ENCODE data around the gene ALG5.

ALG5 gene

DNA sequence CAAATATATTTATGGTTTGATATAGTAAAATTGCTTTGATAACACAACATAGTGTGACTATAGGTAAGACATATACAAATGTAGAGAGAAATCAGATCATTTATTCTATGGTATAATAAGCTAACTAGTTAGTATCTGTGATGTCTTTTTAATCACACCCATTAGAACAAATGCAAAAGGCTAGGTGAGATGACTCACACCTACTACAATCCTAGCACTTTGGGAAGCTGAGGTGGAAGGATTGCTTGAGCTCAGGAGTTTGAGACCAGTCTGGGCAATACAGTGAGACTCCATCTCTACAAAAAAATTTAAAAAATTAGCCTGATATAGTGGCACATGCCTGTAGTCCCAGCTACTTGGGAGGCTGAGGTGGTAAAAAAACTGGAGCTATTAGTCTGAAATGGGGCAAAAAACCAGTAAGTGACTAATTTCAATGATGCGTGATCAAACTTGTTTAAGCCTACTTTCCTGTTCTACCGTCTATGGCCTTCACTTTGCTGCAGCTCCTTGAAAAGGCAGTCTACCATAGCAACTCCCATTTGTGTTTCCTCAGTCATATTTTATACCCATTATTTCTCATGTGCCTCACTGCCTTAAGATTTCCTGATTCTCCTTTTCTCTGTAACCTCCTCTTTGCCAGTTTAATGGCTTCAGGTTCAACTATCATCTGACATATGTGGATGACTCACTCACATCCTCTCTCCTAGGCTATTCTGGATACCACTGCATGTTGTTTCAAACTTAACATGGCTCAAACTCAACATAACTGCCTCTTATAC is 12.5 kb downstream of the ALG5 start:
- no peaks in the 10 kb centered on the region for H3K9me3 ChIP-seq (ENCODE audit: control insufficient read depth in 1 of 2, low read length in 2 of 2)
- H3K27ac ChIP-seq (ENCODE audit: low read depth, low read length): no peak overlapping the region
- H3K36me3 ChIP-seq (ENCODE audit: control insufficient read depth in 1 of 2, insufficient read depth in 2 of 2, low read length in 2 of 2): peaks cover 52 to 84% of the 10 kb centered on the region in 2 donors
- H3K9ac ChIP-seq (ENCODE audit: low read depth in 1 of 2, low read length in 2 of 2): no peak overlapping the region
- no peak overlapping the region for H3K4me3 ChIP-seq (ENCODE audit: low read depth in 1 of 2, low read length in 2 of 2)
- no peaks in the 10 kb centered on the region for H3K27me3 ChIP-seq (ENCODE audit: control insufficient read depth in 1 of 2, insufficient read depth in 2 of 2, low read length in 2 of 2)
- no peaks in the 10 kb centered on the region for H3K4me1 ChIP-seq (ENCODE audit: control insufficient read depth in 1 of 2, insufficient read depth in 2 of 2, low read length in 2 of 2)

DNA sequence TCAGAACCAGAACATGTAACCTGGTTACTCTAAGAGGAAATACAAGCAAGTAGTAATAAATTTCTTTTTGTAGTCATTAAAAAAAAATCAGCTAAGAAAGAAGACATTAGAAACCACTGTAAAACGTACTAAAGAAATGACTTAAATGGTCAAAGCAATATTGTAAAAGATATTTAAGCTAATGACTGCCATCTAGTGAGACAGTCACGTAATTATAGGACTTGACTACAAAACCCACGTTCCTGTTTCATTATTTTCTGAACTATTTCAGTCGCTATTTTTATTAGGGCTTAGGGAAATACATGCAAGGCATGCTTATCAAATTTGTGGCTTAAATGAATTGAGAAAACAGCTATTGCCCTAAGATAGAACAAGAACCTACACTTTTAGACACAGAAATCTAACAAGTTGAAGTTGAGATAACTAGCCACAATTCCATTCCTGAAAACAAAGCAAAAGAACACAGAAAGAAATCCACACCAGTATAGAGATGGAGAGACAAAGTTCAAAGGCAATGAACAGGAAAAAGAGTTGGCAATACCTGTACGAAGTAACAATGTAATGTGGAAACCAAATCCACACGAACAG is 17.9 kb downstream of the ALG5 start:
- Histone ChIP-seq H3K9ac (ENCODE audit: low read depth in 1 of 2, low read length in 2 of 2) (no peak overlapping the region), H3K36me3 (ENCODE audit: control insufficient read depth in 1 of 2, insufficient read depth in 2 of 2, low read length in 2 of 2) (peaks cover 23 to 44% of the 10 kb centered on the region in 2 donors), H3K9me3 (ENCODE audit: control insufficient read depth in 1 of 2, low read length in 2 of 2) (no peaks in the 10 kb centered on the region), H3K27ac (ENCODE audit: low read depth, low read length) (no peak overlapping the region), H3K4me3 (ENCODE audit: low read depth in 1 of 2, low read length in 2 of 2) (no peak overlapping the region), H3K4me1 (ENCODE audit: control insufficient read depth in 1 of 2, insufficient read depth in 2 of 2, low read length in 2 of 2) (no peaks in the 10 kb centered on the region), H3K27me3 (ENCODE audit: control insufficient read depth in 1 of 2, insufficient read depth in 2 of 2, low read length in 2 of 2) (no peaks in the 10 kb centered on the region)

DNA sequence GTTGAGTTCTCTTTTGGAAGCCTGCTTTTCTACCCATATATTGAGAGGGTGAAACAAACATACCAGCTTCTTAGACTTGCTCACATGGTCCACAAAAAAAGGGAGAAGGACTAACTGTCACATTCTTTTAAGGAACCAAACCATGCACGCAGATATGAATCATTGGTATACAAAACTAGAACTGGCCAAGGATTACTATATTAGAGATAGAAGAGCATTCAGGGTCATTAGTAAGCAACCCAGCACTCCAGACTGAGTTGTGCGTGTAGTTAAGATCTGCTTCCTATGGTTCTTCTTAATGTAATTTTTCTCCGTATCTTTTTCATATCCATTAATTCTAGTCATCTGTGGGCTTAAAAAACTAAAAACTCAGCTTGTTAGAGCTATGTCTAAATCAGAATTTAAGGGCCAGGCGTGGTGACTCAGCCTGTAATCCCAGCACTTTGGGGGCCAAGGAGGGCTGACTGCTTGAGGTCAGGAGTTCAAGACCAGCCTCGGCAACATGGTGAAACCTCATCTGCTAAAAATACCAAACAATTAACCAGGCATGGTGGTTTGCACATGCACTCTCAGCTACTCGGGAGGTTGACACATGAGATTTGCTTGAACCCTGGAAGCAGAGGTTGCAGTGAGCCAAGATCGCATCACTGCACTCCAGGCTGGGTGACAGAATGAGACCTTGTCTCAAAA is 19.6 kb downstream of the ALG5 start:
- Histone ChIP-seq H3K9ac (ENCODE audit: low read depth in 1 of 2, low read length in 2 of 2) (no peak overlapping the region), H3K27me3 (ENCODE audit: control insufficient read depth in 1 of 2, insufficient read depth in 2 of 2, low read length in 2 of 2) (no peaks in the 10 kb centered on the region), H3K36me3 (ENCODE audit: control insufficient read depth in 1 of 2, insufficient read depth in 2 of 2, low read length in 2 of 2) (peaks cover 12 to 38% of the 10 kb centered on the region in 2 donors), H3K4me3 (ENCODE audit: low read depth in 1 of 2, low read length in 2 of 2) (no peak overlapping the region), H3K4me1 (ENCODE audit: control insufficient read depth in 1 of 2, insufficient read depth in 2 of 2, low read length in 2 of 2) (no peaks in the 10 kb centered on the region), H3K9me3 (ENCODE audit: control insufficient read depth in 1 of 2, low read length in 2 of 2) (no peaks in the 10 kb centered on the region), H3K27ac (ENCODE audit: low read depth, low read length) (no peak overlapping the region)

DNA sequence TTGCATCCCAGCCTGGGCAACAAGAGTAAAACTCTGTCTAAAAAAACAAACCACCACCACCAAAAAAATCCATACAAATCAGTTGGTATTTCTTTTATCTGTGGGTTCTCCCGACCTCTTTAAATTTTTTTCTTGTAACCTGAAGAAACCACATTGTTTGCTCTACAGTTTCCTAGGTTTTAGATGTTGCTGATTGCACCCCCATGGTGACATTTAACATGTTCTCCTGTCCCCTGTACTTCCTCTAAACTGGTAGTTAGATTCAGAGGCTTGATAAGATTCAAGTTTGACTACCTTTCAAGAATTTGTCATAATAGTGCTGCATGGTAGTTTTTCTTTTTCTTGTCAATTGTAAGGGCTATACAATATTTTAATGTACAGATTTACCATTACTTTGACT is 24.0 kb downstream of the ALG5 start:
- H3K27me3 ChIP-seq (ENCODE audit: control insufficient read depth in 1 of 2, insufficient read depth in 2 of 2, low read length in 2 of 2): no peaks in the 10 kb centered on the region
- no peak overlapping the region for H3K9ac ChIP-seq (ENCODE audit: low read depth in 1 of 2, low read length in 2 of 2)
- no peak overlapping the region for H3K4me3 ChIP-seq (ENCODE audit: low read depth in 1 of 2, low read length in 2 of 2)
- no peak overlapping the region for H3K27ac ChIP-seq (ENCODE audit: low read depth, low read length)
- H3K9me3 ChIP-seq (ENCODE audit: control insufficient read depth in 1 of 2, low read length in 2 of 2): no peaks in the 10 kb centered on the region
- peaks cover 6 to 35% of the 10 kb centered on the region in 2 donors for H3K36me3 ChIP-seq (ENCODE audit: control insufficient read depth in 1 of 2, insufficient read depth in 2 of 2, low read length in 2 of 2)
- no peaks in the 10 kb centered on the region for H3K4me1 ChIP-seq (ENCODE audit: control insufficient read depth in 1 of 2, insufficient read depth in 2 of 2, low read length in 2 of 2)

DNA sequence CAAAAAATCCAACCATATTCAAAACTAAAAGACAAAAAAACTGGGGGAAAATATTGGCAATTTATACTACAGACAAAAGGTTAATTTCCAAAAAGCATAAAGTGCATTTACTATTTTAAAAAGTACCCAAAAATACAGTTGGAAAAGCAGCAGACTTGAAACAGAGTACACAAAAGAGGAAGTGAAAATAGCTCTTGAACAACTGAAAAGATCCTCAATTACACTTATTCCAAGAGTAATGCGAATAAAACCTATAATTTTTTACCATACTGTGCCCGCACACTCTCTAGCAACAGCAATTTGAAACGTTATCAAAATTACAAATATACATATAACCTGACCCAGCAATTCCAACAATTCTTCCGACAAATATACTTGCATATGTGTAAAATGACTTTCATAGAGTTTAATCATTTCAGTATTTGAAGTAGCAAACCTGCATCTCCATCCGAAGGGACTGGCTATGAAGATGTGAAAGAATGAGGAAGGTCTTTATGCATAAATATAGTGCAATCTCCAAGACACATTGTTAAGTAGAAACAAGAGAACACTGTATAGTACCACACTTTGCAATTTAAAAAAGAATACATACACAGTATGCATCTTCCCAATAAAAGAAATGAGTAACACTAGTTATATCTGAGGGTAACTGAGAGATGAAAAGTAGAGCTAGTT is 25.4 kb downstream of the ALG5 start:
- Histone ChIP-seq H3K36me3 (ENCODE audit: control insufficient read depth in 1 of 2, insufficient read depth in 2 of 2, low read length in 2 of 2) (peaks cover 8 to 32% of the 10 kb centered on the region in 2 donors), H3K9me3 (ENCODE audit: control insufficient read depth in 1 of 2, low read length in 2 of 2) (no peaks in the 10 kb centered on the region), H3K4me3 (ENCODE audit: low read depth in 1 of 2, low read length in 2 of 2) (no peak overlapping the region), H3K4me1 (ENCODE audit: control insufficient read depth in 1 of 2, insufficient read depth in 2 of 2, low read length in 2 of 2) (no peaks in the 10 kb centered on the region), H3K27ac (ENCODE audit: low read depth, low read length) (no peak overlapping the region), H3K27me3 (ENCODE audit: control insufficient read depth in 1 of 2, insufficient read depth in 2 of 2, low read length in 2 of 2) (no peaks in the 10 kb centered on the region), H3K9ac (ENCODE audit: low read depth in 1 of 2, low read length in 2 of 2) (no peak overlapping the region)

DNA sequence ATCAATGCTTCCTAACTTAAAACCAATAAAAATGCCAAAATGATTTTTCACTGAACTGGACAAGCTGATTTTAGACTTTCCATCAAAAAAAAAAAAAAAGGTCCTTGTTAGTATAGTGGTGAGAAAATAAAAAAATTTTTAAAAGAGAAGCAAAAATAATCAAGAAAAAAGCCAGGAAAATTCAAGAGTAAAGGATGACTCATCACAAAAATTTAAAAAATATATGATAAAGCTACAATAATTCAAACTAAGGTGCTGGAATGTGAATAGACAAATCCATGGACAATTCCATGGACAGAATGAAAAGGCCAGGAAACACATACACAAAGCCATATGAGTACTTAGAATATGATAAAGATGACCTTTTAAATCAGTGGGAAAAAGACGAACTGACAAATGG is 26.1 kb downstream of the ALG5 start:
- H3K9ac ChIP-seq (ENCODE audit: low read depth in 1 of 2, low read length in 2 of 2): no peak overlapping the region
- no peak overlapping the region for H3K4me3 ChIP-seq (ENCODE audit: low read depth in 1 of 2, low read length in 2 of 2)
- H3K4me1 ChIP-seq (ENCODE audit: control insufficient read depth in 1 of 2, insufficient read depth in 2 of 2, low read length in 2 of 2): no peaks in the 10 kb centered on the region
- no peak overlapping the region for H3K27ac ChIP-seq (ENCODE audit: low read depth, low read length)
- no peaks in the 10 kb centered on the region for H3K9me3 ChIP-seq (ENCODE audit: control insufficient read depth in 1 of 2, low read length in 2 of 2)
- H3K36me3 ChIP-seq (ENCODE audit: control insufficient read depth in 1 of 2, insufficient read depth in 2 of 2, low read length in 2 of 2): peaks cover 13 to 34% of the 10 kb centered on the region in 2 donors
- no peaks in the 10 kb centered on the region for H3K27me3 ChIP-seq (ENCODE audit: control insufficient read depth in 1 of 2, insufficient read depth in 2 of 2, low read length in 2 of 2)

DNA sequence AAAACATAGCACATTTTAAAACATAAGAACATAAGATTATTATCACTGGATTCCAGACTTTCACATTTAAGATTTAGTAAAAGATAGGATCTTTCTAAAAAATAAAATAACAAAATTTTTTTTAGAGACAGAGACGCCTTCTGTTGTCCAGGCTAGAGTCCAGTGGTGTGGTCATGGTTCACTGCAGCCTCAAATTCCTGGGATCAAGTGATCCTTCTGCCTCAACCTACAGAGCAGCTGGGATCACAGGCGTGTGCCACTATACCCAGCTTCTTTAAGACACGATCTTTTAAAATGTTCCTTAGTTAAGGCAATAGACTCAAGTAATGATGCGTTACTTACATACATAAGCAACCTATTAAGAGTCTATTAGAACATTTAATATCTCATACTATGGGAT is 32.7 kb downstream of the ALG5 start:
- Histone ChIP-seq H3K36me3 (ENCODE audit: control insufficient read depth in 1 of 2, insufficient read depth in 2 of 2, low read length in 2 of 2) (peaks cover 21 to 53% of the 10 kb centered on the region in 2 donors), H3K9me3 (ENCODE audit: control insufficient read depth in 1 of 2, low read length in 2 of 2) (no peaks in the 10 kb centered on the region), H3K4me1 (ENCODE audit: control insufficient read depth in 1 of 2, insufficient read depth in 2 of 2, low read length in 2 of 2) (no peaks in the 10 kb centered on the region), H3K27me3 (ENCODE audit: control insufficient read depth in 1 of 2, insufficient read depth in 2 of 2, low read length in 2 of 2) (no peaks in the 10 kb centered on the region), H3K9ac (ENCODE audit: low read depth in 1 of 2, low read length in 2 of 2) (no peak overlapping the region), H3K27ac (ENCODE audit: low read depth, low read length) (no peak overlapping the region), H3K4me3 (ENCODE audit: low read depth in 1 of 2, low read length in 2 of 2) (no peak overlapping the region)

DNA sequence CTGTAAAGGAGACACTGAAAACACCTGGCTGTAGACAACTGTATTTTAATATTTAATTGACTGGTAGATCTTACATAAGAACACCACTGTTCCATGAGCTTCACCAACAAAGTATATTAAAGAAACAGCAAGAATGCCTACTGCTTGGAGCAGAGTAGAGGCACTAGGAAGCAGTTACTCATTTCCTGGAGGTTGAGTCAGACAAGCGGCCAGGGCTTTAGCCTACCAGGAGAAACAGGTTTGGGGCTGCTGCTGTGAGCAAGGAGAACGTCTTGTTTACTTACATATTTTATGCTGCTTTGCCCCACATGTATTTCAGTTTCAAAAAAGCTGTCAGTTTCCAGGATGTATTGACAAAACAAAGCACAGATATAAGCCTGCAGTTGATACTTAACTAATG is 33.4 kb downstream of the ALG5 start:
- H3K9ac ChIP-seq (ENCODE audit: low read depth in 1 of 2, low read length in 2 of 2): no peak overlapping the region
- no peaks in the 10 kb centered on the region for H3K9me3 ChIP-seq (ENCODE audit: control insufficient read depth in 1 of 2, low read length in 2 of 2)
- peaks cover 21 to 53% of the 10 kb centered on the region in 2 donors for H3K36me3 ChIP-seq (ENCODE audit: control insufficient read depth in 1 of 2, insufficient read depth in 2 of 2, low read length in 2 of 2)

DNA sequence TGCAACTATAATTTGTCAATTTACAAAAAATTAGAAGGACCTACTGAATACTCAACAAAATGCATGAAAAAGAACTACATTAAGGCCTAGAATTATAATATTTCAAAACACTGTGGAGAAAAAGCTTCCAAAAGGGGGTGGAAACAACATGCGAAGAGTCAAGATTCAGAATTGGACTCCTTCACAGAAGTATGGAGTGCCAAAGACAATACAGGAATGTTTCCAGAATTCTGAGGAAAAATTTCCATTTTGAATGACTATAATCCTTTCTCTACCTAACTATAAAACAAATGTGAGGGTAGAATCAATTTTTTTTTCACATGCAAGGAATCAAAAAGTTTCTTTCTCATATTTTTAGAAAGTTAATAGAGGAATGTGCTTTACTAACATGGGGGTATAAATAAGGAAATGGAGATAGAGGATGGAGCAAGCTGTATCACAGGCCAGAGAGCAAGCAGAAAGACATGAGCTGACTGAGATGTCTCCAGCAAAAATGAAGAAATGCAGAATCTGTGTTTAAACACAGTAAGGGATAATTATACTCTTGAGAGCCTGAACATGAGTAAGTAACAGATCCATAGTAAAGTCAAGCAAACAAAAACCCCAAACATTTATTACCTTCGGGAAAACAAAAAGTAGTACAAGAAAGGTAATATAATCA is 39.6 kb downstream of the ALG5 start:
- Histone ChIP-seq H3K9me3 (ENCODE audit: control insufficient read depth in 1 of 2, low read length in 2 of 2) (no peaks in the 10 kb centered on the region), H3K9ac (ENCODE audit: low read depth in 1 of 2, low read length in 2 of 2) (no peak overlapping the region), H3K27me3 (ENCODE audit: control insufficient read depth in 1 of 2, insufficient read depth in 2 of 2, low read length in 2 of 2) (no peaks in the 10 kb centered on the region), H3K4me1 (ENCODE audit: control insufficient read depth in 1 of 2, insufficient read depth in 2 of 2, low read length in 2 of 2) (no peaks in the 10 kb centered on the region), H3K36me3 (ENCODE audit: control insufficient read depth in 1 of 2, insufficient read depth in 2 of 2, low read length in 2 of 2) (peaks cover 11 to 41% of the 10 kb centered on the region in 2 donors), H3K27ac (ENCODE audit: low read depth, low read length) (no peak overlapping the region), H3K4me3 (ENCODE audit: low read depth in 1 of 2, low read length in 2 of 2) (no peak overlapping the region)

More for the DNA sequence above, 33.4 kb downstream of the ALG5 start:
- H3K27me3 ChIP-seq (ENCODE audit: control insufficient read depth in 1 of 2, insufficient read depth in 2 of 2, low read length in 2 of 2): no peaks in the 10 kb centered on the region
- H3K4me1 ChIP-seq (ENCODE audit: control insufficient read depth in 1 of 2, insufficient read depth in 2 of 2, low read length in 2 of 2): no peaks in the 10 kb centered on the region
- no peak overlapping the region for H3K4me3 ChIP-seq (ENCODE audit: low read depth in 1 of 2, low read length in 2 of 2)
- H3K27ac ChIP-seq (ENCODE audit: low read depth, low read length): no peak overlapping the region

Data from duodenal mucosa (tissue), 2 donors.